K562 (cell line): ENCODE data around the gene FZD10. TPM values are rescaled to one million over a fixed set of nuclear protein-coding genes. Genes with fewer than 3 reads are reported as not detected.

Experiments
- ATAC-seq: fragments of 200-7000 bp; cut with Tn5 transposase; 3 replicates; pipeline ENCODE4 v1.9.1; 2020; ENCODE audit warnings: moderate library complexity
- BruUV-seq: library from RNA; stranded (reverse); fragments of 400-500 nt; replicated peaks from 2 replicates; lab custom pipeline; 2021; lab: Mats Ljungman, UMichigan
- CTCF ChIA-PET: fragments of 300-600 bp; formaldehyde crosslinking; extraction: SDS; loops from one replicate; lab custom pipeline; 2021; ENCODE audit warnings: low intra/inter-chr PET ratio; lab: Yijun Ruan, JAX
- POLR2A ChIA-PET: fragments of 300-600, 350-650 bp; sonication (Branson Sonifier 250); formaldehyde crosslinking; extraction: SDS; loops from one replicate; lab custom pipeline; 2021; ENCODE audit warnings: antibody characterized with exemption, inconsistent platforms; lab: Yijun Ruan, JAX
- DNase-seq, 4 experiments: peaks; one replicate each; pipeline versions ENCODE4 v3.0.0 to v3.0.0-alpha.2; 2011 to 2018; ENCODE audit warnings: low spot score in 3 of 4, mixed read lengths in 3 of 4; ENCODE audit errors: extremely low read depth in 1 of 4
- FAIRE-seq: peaks from 2 replicates; lab custom pipeline; 2011; peaks lifted over from hg19 to GRCh38; lab: Jason Lieb, UNC
- H2AFZ ChIP-seq: 2 replicates; pipeline ENCODE4 v1.6.0; 2011; ENCODE audit warnings: low read depth, low read length, control low read depth, inconsistent platforms
- H3K27ac ChIP-seq: fragments of 200-600 bp; 3 replicates; pipeline ENCODE4 v1.8.0; 2011; ENCODE audit warnings: low read depth, mild to moderate bottlenecking, control low read depth, inconsistent platforms, low read length, moderate library complexity, mixed read lengths; ENCODE audit errors: extremely low read depth
- H3K27me3 ChIP-seq, 2 experiments: fragments of 300-600 bp in 1 of 2; 2 replicates in 1 of 2; 3 replicates in 1 of 2; pipeline versions ENCODE4 v1.6.0 to v1.8.0; 2011; ENCODE audit warnings: inconsistent platforms in 2 of 2, low read length in 2 of 2, mild to moderate bottlenecking in 1 of 2, mixed read lengths in 1 of 2, moderate library complexity in 1 of 2; ENCODE audit not compliant: control insufficient read depth in 2 of 2, insufficient read depth in 2 of 2
- H3K36me3 ChIP-seq: fragments of 300-600 bp; 3 replicates; pipeline ENCODE4 v1.8.0; 2011; ENCODE audit warnings: mild to moderate bottlenecking, low read length, inconsistent platforms; ENCODE audit not compliant: control insufficient read depth, insufficient read depth
- H3K4me1 ChIP-seq, 2 experiments: fragments of 200-600 bp in 1 of 2; replicated peaks in 1 of 2; 2 replicates in 1 of 2; 3 replicates in 1 of 2; pipeline versions ENCODE4 v1.5.1 to v1.8.0; 2011; ENCODE audit warnings: inconsistent platforms in 2 of 2, low read length in 2 of 2, mild to moderate bottlenecking in 1 of 2, mixed read lengths in 1 of 2, moderate library complexity in 1 of 2; ENCODE audit not compliant: control insufficient read depth in 2 of 2, insufficient read depth in 2 of 2
- H3K4me2 ChIP-seq: 2 replicates; pipeline ENCODE4 v1.6.1; 2011; ENCODE audit warnings: low read length, control low read depth, inconsistent platforms, mixed read lengths; ENCODE audit not compliant: insufficient read depth
- H3K4me3 ChIP-seq: fragments of 200-600 bp; sonication (generic), shearing (Covaris generic); 2 replicates; pipeline ENCODE4 v1.5.1; 2016; ENCODE audit warnings: control low read depth, inconsistent platforms
- H3K79me2 ChIP-seq: fragments of 200-600 bp; 3 replicates; pipeline ENCODE4 v1.8.0; 2011; ENCODE audit warnings: low read length, inconsistent platforms; ENCODE audit not compliant: control insufficient read depth, insufficient read depth
- H3K9ac ChIP-seq, 2 experiments: 2 replicates each; pipeline versions ENCODE4 v1.6.0 to v1.6.1; 2011; ENCODE audit warnings: low read depth in 2 of 2, low read length in 2 of 2, control low read depth in 1 of 2, inconsistent platforms in 1 of 2, mild to moderate bottlenecking in 1 of 2, mixed read lengths in 1 of 2; ENCODE audit not compliant: insufficient read depth in 1 of 2
- H3K9me1 ChIP-seq: one replicate; pipeline ENCODE4 v1.6.0; 2011; ENCODE audit warnings: inconsistent platforms, mild to moderate bottlenecking, low read length, moderate library complexity; ENCODE audit not compliant: control insufficient read depth, insufficient read depth
- H3K9me3 ChIP-seq: replicated peaks from 2 replicates; pipeline ENCODE4 v1.5.1; 2011; ENCODE audit warnings: low read depth, low read length, inconsistent platforms; ENCODE audit not compliant: control insufficient read depth, insufficient read depth
- H4K20me1 ChIP-seq: replicated peaks from 2 replicates; pipeline ENCODE4 v1.6.1; 2011; ENCODE audit warnings: low read length, inconsistent platforms, mixed read lengths; ENCODE audit not compliant: control insufficient read depth, insufficient read depth
- DIDO1 ChIP-seq: fragments of 450-650 bp; IDR thresholded peaks from 2 replicates; pipeline ENCODE4 v1.6.1; 2016; ENCODE audit warnings: low read depth, missing biosample characterization, missing genetic modification characterization
- FOXK2 ChIP-seq, 2 experiments: fragments of 450-650 bp; IDR thresholded peaks in 1 of 2; conservative IDR thresholded peaks in 1 of 2; 2 replicates each; pipeline ENCODE4 v1.6.1; 2016; ENCODE audit warnings: low read depth in 2 of 2, mild to moderate bottlenecking in 1 of 2
- KDM4B ChIP-seq, 2 experiments: fragments of 450-650 bp in 1 of 2; sonication (generic) in 1 of 2; IDR thresholded peaks; 2 replicates each; pipeline ENCODE4 v1.6.1; 2016 to 2017; ENCODE audit warnings: borderline replicate concordance in 2 of 2, antibody characterized with exemption in 1 of 2, low read depth in 1 of 2, mild to moderate bottlenecking in 1 of 2
- NCOA4 ChIP-seq: fragments of 450-650 bp; IDR thresholded peaks from 2 replicates; pipeline ENCODE4 v1.6.1; 2018; ENCODE audit warnings: mild to moderate bottlenecking; ENCODE audit not compliant: partially characterized antibody
- NR1H2 ChIP-seq: sonication (generic); formaldehyde crosslinking; IDR thresholded peaks from 2 replicates; pipeline ENCODE4 v1.4.0; 2020; ENCODE audit warnings: mild to moderate bottlenecking, missing genetic modification reagents
- PPARD ChIP-seq: fragments of 250-450 bp; sonication (Bioruptor Pico); IDR thresholded peaks from 2 replicates; pipeline ENCODE4 v1.8.0; 2022; ENCODE audit warnings: inconsistent platforms, mild to moderate bottlenecking, moderate library complexity
- PTRF ChIP-seq: fragments of 450-650 bp; IDR thresholded peaks from 2 replicates; pipeline ENCODE4 v1.6.1; 2016; ENCODE audit warnings: mild to moderate bottlenecking, missing genetic modification characterization, missing compliant biosample characterization
- RBM17 ChIP-seq: fragments of 200-400 bp; formaldehyde crosslinking; IDR thresholded peaks from 2 replicates; pipeline ENCODE4 v1.6.1; 2017; ENCODE audit warnings: low read depth, mild to moderate bottlenecking, low read length, borderline replicate concordance
- TAF1 ChIP-seq: IDR thresholded peaks from 2 replicates; pipeline ENCODE4 v1.6.1; 2011; ENCODE audit warnings: mild to moderate bottlenecking, low read length, moderate library complexity; ENCODE audit not compliant: insufficient read depth, control insufficient read depth, severe bottlenecking; ENCODE audit errors: extremely low read depth
- TRIM28 ChIP-seq: fragments of 450-650 bp; IDR thresholded peaks from 2 replicates; pipeline ENCODE4 v1.6.1; 2017
- ZEB2 ChIP-seq: fragments of 450-650 bp; IDR thresholded peaks from 2 replicates; pipeline ENCODE4 v1.6.1; 2016
- ZFPM2 ChIP-seq: fragments of 250-450 bp; sonication (Bioruptor Pico); IDR thresholded peaks from 2 replicates; pipeline ENCODE4 v1.5.1; 2022; ENCODE audit warnings: mild to moderate bottlenecking
- WGBS: fragments of 100-300 bp; shearing (Covaris generic); methylation state at CpG from one replicate; pipeline ENCODE4 v1.1.6; 2016; ENCODE audit warnings: low coverage, mixed read lengths; ENCODE audit not compliant: insufficient coverage; ENCODE audit errors: missing lambda C conversion rate; 5-methylcytosine and 5-hydroxymethylcytosine counted together
- in situ Hi-C: fragments of 300-500 bp; cut with MboI; formaldehyde crosslinking; loops from 4 replicates; pipeline ENCODE4 v1.15.0; 2018; ENCODE audit warnings: inconsistent platforms, mixed read lengths
- intact Hi-C: fragments of 100-400 bp; cut with micrococcal nuclease; formaldehyde crosslinking; loops from 2 replicates; pipeline ENCODE4 v1.14.2; 2022
- polyA plus RNA-seq, 8 experiments: library from polyadenylated mRNA; depleted of rRNA in 4 of 8; stranded (reverse) in 5 of 8; unstranded in 3 of 8; fragments of >200 nt; fragmentation: Nextera tagmentation in 2 of 8; fragmentation: Illumina TruSeq in 1 of 8; extraction: Ambion mirVana in 2 of 8; extraction: Trizol in 1 of 8; gene quantifications; 2 replicates each; pipeline versions ENCODE4 v1.2.1 to v1.2.3, GENCODE V29; 2011 to 2014; ENCODE audit warnings: inconsistent platforms in 1 of 8, missing spikeins in 1 of 8
- total RNA-seq, 7 experiments: library from RNA; depleted of rRNA in 6 of 7; stranded (reverse); fragments of >200 nt in 6 of 7; fragmentation: Illumina TruSeq in 2 of 7; extraction: Trizol in 2 of 7; gene quantifications; 2 replicates each; pipeline versions ENCODE4 v1.2.1 to v1.2.3, GENCODE V29; 2011 to 2021; ENCODE audit warnings: low replicate concordance in 1 of 7
- TF ChIP-seq, protein P1 (sequence below), 2 experiments: fragments of 450-650 bp; conservative IDR thresholded peaks; 2 replicates each; pipeline ENCODE4 v1.6.1; 2017; ENCODE audit warnings: mild to moderate bottlenecking in 2 of 2, moderate library complexity in 2 of 2
- TF ChIP-seq, protein P2 (sequence below): fragments of 200-800 bp; sonication (Bioruptor generic); IDR thresholded peaks from 2 replicates; pipeline ENCODE4 v1.6.1; 2017; ENCODE audit warnings: missing genetic modification characterization, missing compliant biosample characterization
- TF ChIP-seq, protein P3 (sequence below): sonication (generic); formaldehyde crosslinking; IDR thresholded peaks from 2 replicates; pipeline ENCODE4 v1.4.0; 2020; ENCODE audit warnings: mild to moderate bottlenecking, missing genetic modification reagents

The FZD10 gene
- total and polyA plus RNA-seq, 9 of the 15 experiments (the other 6 are each of a cell fraction or from before 2014, with no cell fraction given): not detected

DNA sequence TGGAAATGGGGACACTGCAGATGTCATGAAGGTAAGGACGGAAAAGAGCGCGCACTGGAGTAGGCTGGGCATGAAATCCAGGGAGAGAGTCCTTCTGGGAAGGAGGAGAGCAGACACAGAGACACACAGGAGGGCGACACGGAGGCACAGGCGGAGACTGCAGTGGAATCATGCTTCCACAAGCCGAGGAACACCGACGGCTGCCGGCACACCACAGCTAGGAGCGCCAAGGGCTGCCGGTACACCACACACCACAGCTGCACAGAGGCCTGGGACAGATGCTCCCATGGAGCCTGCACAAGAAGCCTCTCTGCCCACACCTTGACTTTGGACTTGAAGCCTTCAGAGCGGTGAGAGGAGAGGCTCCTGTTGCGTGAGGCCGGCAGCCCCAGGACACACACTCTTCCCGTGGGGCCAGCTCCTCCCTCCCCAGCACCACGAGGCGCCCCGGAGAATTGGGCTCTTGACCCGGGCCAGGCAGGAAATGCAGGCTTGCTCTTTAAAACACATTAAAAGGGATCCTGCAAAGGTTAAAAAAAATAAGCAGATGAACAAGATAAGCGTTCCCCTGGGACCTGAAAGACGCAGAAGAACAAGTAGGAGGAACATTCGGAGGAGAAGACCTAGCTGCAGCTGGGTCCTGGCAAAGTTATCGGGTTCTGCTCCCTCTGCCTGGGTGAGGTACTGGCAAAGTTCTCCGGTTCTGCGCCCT, 28.3 kb upstream of the FZD10 start:
- Histone ChIP-seq H3K27me3 (peaks cover 5 to 56% of the 10 kb centered on the region in 2 experiments; a peak in 3 of 5 replicates), H3K4me2 (no peak overlapping the region), H3K9me3 (no peaks in the 10 kb centered on the region), H3K4me1 (no peaks in the 10 kb centered on the region), H3K27ac (no peak overlapping the region), H3K4me3 (no peak overlapping the region), H3K9me1 (no peaks in the 10 kb centered on the region), H3K79me2 (no peaks in the 10 kb centered on the region), H3K9ac (no peak overlapping the region), H2AFZ (no peak overlapping the region), H4K20me1 (no peaks in the 10 kb centered on the region), H3K36me3 (no peaks in the 10 kb centered on the region)
- intact Hi-C loops: no loop called here
- no TSS peak for BruUV-seq
- ATAC-seq (no peak), FAIRE-seq (no peak), DNase-seq (no peak)
- in situ Hi-C loops: no loop called here
- no peak for TF ChIP-seq RBM17
- TF ChIP-seq PTRF (tag): no peak
- TF ChIP-seq PPARD: no peak
- no peak for TF ChIP-seq ZEB2
- no peak for TF ChIP-seq KDM4B (IDR thresholded peaks at IDR 0.05; ENCODE audit: borderline replicate concordance in 2 of 2, low read depth in 1 of 2)
- no peak for TF ChIP-seq TAF1
- TF ChIP-seq, protein P1, sequence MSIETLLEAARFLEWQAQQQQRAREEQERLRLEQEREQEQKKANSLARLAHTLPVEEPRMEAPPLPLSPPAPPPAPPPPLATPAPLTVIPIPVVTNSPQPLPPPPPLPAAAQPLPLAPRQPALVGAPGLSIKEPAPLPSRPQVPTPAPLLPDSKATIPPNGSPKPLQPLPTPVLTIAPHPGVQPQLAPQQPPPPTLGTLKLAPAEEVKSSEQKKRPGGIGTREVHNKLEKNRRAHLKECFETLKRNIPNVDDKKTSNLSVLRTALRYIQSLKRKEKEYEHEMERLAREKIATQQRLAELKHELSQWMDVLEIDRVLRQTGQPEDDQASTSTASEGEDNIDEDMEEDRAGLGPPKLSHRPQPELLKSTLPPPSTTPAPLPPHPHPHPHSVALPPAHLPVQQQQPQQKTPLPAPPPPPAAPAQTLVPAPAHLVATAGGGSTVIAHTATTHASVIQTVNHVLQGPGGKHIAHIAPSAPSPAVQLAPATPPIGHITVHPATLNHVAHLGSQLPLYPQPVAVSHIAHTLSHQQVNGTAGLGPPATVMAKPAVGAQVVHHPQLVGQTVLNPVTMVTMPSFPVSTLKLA (conservative IDR thresholded peaks at IDR 0.05): no peak
- TF ChIP-seq, protein P2, sequence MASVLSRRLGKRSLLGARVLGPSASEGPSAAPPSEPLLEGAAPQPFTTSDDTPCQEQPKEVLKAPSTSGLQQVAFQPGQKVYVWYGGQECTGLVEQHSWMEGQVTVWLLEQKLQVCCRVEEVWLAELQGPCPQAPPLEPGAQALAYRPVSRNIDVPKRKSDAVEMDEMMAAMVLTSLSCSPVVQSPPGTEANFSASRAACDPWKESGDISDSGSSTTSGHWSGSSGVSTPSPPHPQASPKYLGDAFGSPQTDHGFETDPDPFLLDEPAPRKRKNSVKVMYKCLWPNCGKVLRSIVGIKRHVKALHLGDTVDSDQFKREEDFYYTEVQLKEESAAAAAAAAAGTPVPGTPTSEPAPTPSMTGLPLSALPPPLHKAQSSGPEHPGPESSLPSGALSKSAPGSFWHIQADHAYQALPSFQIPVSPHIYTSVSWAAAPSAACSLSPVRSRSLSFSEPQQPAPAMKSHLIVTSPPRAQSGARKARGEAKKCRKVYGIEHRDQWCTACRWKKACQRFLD (CRISPR knock-in tag): no peak
- TF ChIP-seq FOXK2 (conservative IDR thresholded peaks at IDR 0.05 in 1 of 2, IDR thresholded peaks at IDR 0.05 in 1 of 2; ENCODE audit: low read depth in 2 of 2): no peak
- TF ChIP-seq NR1H2 (CRISPR knock-in tag): no peak
- no peak for TF ChIP-seq NCOA4
- TF ChIP-seq DIDO1: no peak
- no peak for TF ChIP-seq ZFPM2 (CRISPR knock-in tag)
- TF ChIP-seq, protein P3, sequence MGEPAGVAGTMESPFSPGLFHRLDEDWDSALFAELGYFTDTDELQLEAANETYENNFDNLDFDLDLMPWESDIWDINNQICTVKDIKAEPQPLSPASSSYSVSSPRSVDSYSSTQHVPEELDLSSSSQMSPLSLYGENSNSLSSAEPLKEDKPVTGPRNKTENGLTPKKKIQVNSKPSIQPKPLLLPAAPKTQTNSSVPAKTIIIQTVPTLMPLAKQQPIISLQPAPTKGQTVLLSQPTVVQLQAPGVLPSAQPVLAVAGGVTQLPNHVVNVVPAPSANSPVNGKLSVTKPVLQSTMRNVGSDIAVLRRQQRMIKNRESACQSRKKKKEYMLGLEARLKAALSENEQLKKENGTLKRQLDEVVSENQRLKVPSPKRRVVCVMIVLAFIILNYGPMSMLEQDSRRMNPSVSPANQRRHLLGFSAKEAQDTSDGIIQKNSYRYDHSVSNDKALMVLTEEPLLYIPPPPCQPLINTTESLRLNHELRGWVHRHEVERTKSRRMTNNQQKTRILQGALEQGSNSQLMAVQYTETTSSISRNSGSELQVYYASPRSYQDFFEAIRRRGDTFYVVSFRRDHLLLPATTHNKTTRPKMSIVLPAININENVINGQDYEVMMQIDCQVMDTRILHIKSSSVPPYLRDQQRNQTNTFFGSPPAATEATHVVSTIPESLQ (CRISPR knock-in tag): no peak
- TF ChIP-seq TRIM28: no peak
- CTCF ChIA-PET: no interaction called here
- POLR2A ChIA-PET: no interaction called here
- WGBS: 0% methylated on average over 22 of the region's 26 CpGs
